Measurements from ENCODE around the gene RYK.

Gene RYK

DNA sequence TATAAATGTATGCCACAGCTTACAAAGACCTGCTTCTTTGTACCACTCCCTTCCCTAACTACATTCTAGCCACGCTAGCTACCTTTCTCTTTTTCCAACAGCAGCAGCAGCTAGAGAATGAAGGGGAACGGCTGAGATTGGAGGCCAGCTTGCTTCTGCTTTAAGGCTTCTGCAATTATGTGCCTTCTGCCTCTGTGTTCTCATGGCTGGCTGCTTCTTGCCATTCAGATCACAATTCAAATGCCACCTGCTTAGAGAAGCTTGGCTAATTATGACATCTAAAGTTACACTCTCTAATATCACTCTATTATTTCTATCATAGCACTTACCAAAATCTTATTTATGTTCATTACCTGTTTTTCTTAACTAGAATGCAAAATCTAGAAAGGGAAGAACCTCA lies 95.2 kb downstream of the RYK start:
- no peak overlapping the region for H3K9ac ChIP-seq
- H3K27ac ChIP-seq: no peak overlapping the region
- no peaks in the 10 kb centered on the region for H4K20me1 ChIP-seq (ENCODE audit: insufficient read depth)
- H3K27me3 ChIP-seq (ENCODE audit: insufficient read depth, low read depth): no peaks in the 10 kb centered on the region
- H3K4me1 ChIP-seq (ENCODE audit: low read depth, poor library complexity, severe bottlenecking): no peaks in the 10 kb centered on the region
- H3K4me3 ChIP-seq (IDR thresholded peaks at IDR 0.05; ENCODE audit: insufficient read depth, low read depth, low read length): no peak overlapping the region
- no peaks in the 10 kb centered on the region for H3K36me3 ChIP-seq (ENCODE audit: insufficient read depth)
- no peak overlapping the region for H3K4me2 ChIP-seq
- H2AFZ ChIP-seq (ENCODE audit: low read depth): no peak overlapping the region
- TF ChIP-seq CTCF (conservative IDR thresholded peaks at IDR 0.05; ENCODE audit: low read depth, low read length): no peak
- no peaks in the 10 kb centered on the region for H3K79me2 ChIP-seq (ENCODE audit: insufficient read depth, low read depth)

DNA sequence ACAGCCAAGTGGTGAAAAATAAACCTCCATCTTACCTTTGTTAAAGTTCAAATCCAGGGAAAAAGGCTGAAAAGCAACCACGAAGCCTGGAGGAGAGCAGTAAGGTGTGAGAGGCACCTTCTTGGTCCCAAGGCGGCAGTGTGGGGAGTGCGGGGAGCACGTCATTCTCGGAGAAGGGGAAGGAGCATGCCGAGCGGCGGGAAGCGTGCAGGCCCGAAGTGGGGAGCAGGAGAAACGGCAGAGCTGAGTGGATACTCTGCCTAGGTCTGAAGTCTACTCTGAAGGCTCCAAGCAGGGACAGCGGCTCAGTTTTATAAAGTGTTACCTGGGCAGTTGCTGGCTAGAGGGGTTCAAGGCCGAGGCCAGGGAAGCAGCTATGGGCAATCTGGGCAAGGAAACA lies 96.9 kb downstream of the RYK start:
- Histone ChIP-seq H2AFZ (ENCODE audit: low read depth) (no peak overlapping the region), H3K9ac (no peak overlapping the region), H3K36me3 (ENCODE audit: insufficient read depth) (no peaks in the 10 kb centered on the region), H3K79me2 (ENCODE audit: insufficient read depth, low read depth) (no peaks in the 10 kb centered on the region), H3K27ac (no peak overlapping the region), H3K4me3 (IDR thresholded peaks at IDR 0.05; ENCODE audit: insufficient read depth, low read depth, low read length) (no peak overlapping the region), H3K27me3 (ENCODE audit: insufficient read depth, low read depth) (no peaks in the 10 kb centered on the region), H4K20me1 (ENCODE audit: insufficient read depth) (no peaks in the 10 kb centered on the region), H3K4me2 (no peak overlapping the region), H3K4me1 (ENCODE audit: low read depth, poor library complexity, severe bottlenecking) (no peaks in the 10 kb centered on the region)
- no peak for TF ChIP-seq CTCF (conservative IDR thresholded peaks at IDR 0.05; ENCODE audit: low read depth, low read length)

DNA sequence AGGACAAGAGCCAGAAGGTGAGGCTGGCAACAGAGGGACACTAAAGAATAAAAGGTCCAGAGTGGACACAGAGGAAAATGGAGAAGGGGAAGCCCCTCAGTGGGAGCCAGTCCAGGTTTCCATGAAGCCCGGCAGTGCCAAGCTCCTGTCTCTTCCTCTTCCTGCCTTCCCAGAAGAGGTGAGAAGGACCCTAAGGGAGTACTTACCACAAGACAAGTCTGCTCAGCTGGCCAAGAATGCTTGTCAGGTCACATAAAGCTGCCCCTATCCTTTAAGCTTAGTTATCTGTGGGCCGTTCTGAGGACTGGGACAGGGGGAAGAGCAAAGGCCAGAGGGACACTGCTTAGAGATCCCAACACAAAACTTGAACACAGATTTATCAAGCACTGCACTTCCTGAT lies 100.2 kb downstream of the RYK start:
- no peaks in the 10 kb centered on the region for H4K20me1 ChIP-seq (ENCODE audit: insufficient read depth)
- no peaks in the 10 kb centered on the region for H3K4me1 ChIP-seq (ENCODE audit: low read depth, poor library complexity, severe bottlenecking)
- no peaks in the 10 kb centered on the region for H3K79me2 ChIP-seq (ENCODE audit: insufficient read depth, low read depth)
- no peaks in the 10 kb centered on the region for H3K36me3 ChIP-seq (ENCODE audit: insufficient read depth)
- no peak overlapping the region for H3K9ac ChIP-seq
- no peak overlapping the region for H3K27ac ChIP-seq
- H3K27me3 ChIP-seq (ENCODE audit: insufficient read depth, low read depth): no peaks in the 10 kb centered on the region
- no peak overlapping the region for H3K4me3 ChIP-seq (IDR thresholded peaks at IDR 0.05; ENCODE audit: insufficient read depth, low read depth, low read length)
- H3K4me2 ChIP-seq: no peak overlapping the region
- no peak for TF ChIP-seq CTCF (conservative IDR thresholded peaks at IDR 0.05; ENCODE audit: low read depth, low read length)
- H2AFZ ChIP-seq (ENCODE audit: low read depth): no peak overlapping the region

GRCh38 chr3:134149286-134149685 lies 101.4 kb downstream of the RYK start:
- no peak overlapping the region for H3K4me2 ChIP-seq
- H3K9ac ChIP-seq: no peak overlapping the region
- no peaks in the 10 kb centered on the region for H3K79me2 ChIP-seq (ENCODE audit: insufficient read depth, low read depth)
- H2AFZ ChIP-seq (ENCODE audit: low read depth): no peak overlapping the region
- H3K4me3 ChIP-seq (IDR thresholded peaks at IDR 0.05; ENCODE audit: insufficient read depth, low read depth, low read length): no peak overlapping the region
- H3K27ac ChIP-seq: no peak overlapping the region
- H3K36me3 ChIP-seq (ENCODE audit: insufficient read depth): no peaks in the 10 kb centered on the region
- TF ChIP-seq CTCF (conservative IDR thresholded peaks at IDR 0.05; ENCODE audit: low read depth, low read length): no peak
- H3K4me1 ChIP-seq (ENCODE audit: low read depth, poor library complexity, severe bottlenecking): no peaks in the 10 kb centered on the region
- H3K27me3 ChIP-seq (ENCODE audit: insufficient read depth, low read depth): no peaks in the 10 kb centered on the region
- no peaks in the 10 kb centered on the region for H4K20me1 ChIP-seq (ENCODE audit: insufficient read depth)

DNA sequence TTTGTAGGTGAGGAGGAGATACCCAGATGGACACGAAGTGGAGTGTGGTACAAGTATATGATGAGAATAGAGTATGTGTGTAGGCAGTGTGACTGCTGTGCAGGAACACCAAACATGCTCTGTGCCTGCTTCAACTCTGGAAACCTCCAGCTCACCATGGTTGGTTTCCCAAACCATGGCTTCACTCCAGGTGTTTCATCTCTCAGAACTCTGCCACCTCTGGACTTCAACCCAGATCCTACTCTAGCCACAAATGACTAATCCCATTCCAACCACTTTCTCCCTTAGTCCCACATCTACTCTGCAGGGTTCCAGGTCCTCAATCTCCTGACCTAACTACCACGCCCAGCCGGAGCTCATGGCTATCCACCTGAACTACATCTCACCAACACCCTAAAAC lies 102.1 kb downstream of the RYK start:
- TF ChIP-seq CTCF (conservative IDR thresholded peaks at IDR 0.05; ENCODE audit: low read depth, low read length): no peak
- Histone ChIP-seq H3K4me2 (no peak overlapping the region), H3K4me3 (IDR thresholded peaks at IDR 0.05; ENCODE audit: insufficient read depth, low read depth, low read length) (no peak overlapping the region), H4K20me1 (ENCODE audit: insufficient read depth) (no peaks in the 10 kb centered on the region), H3K79me2 (ENCODE audit: insufficient read depth, low read depth) (no peaks in the 10 kb centered on the region), H3K27ac (no peak overlapping the region), H3K27me3 (ENCODE audit: insufficient read depth, low read depth) (no peaks in the 10 kb centered on the region), H2AFZ (ENCODE audit: low read depth) (no peak overlapping the region), H3K36me3 (ENCODE audit: insufficient read depth) (no peaks in the 10 kb centered on the region), H3K9ac (no peak overlapping the region), H3K4me1 (ENCODE audit: low read depth, poor library complexity, severe bottlenecking) (no peaks in the 10 kb centered on the region)

Measured in KMS-11 (cell line).